MM.1S (cell line): ENCODE measurements around the gene KAZALD1.

ENCODE experiments used
- DNase-seq: peaks from one replicate; pipeline ENCODE4 v3.0.0-alpha.2; 2015
- H2AFZ ChIP-seq: fragments of 300-600 bp; sonication (generic); 2 replicates; pipeline ENCODE4 v1.6.0; 2016; ENCODE audit warnings: antibody characterized with exemption, low read length
- H3F3A ChIP-seq: fragments of 300-600 bp; sonication (generic); 2 replicates; pipeline ENCODE4 v1.6.1; 2016; ENCODE audit warnings: mild to moderate bottlenecking, antibody characterized with exemption, low read length, moderate library complexity, mixed read lengths; ENCODE audit not compliant: insufficient read depth
- H3K27ac ChIP-seq: fragments of 300-600 bp; sonication (generic); 2 replicates; pipeline ENCODE4 v1.5.1; 2016; ENCODE audit warnings: mild to moderate bottlenecking, low read length
- H3K27me3 ChIP-seq: fragments of 300-600 bp; sonication (generic); replicated peaks from 2 replicates; pipeline ENCODE4 v1.6.0; 2016; ENCODE audit warnings: low read length; ENCODE audit not compliant: insufficient read depth
- H3K36me3 ChIP-seq: fragments of 300-600 bp; sonication (generic); replicated peaks from 2 replicates; pipeline ENCODE4 v1.6.1; 2016; ENCODE audit warnings: mild to moderate bottlenecking, low read length, mixed read lengths; ENCODE audit not compliant: insufficient read depth
- H3K4me1 ChIP-seq: fragments of 300-600 bp; sonication (generic); 2 replicates; pipeline ENCODE4 v1.6.1; 2016; ENCODE audit warnings: low read length, mixed read lengths
- H3K4me2 ChIP-seq: fragments of 300-600 bp; sonication (generic); 2 replicates; pipeline ENCODE4 v1.6.0; 2016; ENCODE audit warnings: low read depth, low read length
- H3K4me3 ChIP-seq: fragments of 300-600 bp; sonication (generic); 2 replicates; pipeline ENCODE4 v1.5.1; 2016; ENCODE audit warnings: low read length, mixed read lengths
- H3K79me2 ChIP-seq: fragments of 300-600 bp; sonication (generic); 2 replicates; pipeline ENCODE4 v1.6.1; 2016; ENCODE audit warnings: mixed run types, low read length, mixed read lengths
- H3K9ac ChIP-seq: fragments of 300-600 bp; sonication (generic); 2 replicates; pipeline ENCODE4 v1.6.1; 2016; ENCODE audit warnings: low read length, mixed read lengths
- H3K9me2 ChIP-seq: fragments of 300-600 bp; sonication (generic); replicated peaks from 2 replicates; pipeline ENCODE4 v1.6.1; 2016; ENCODE audit warnings: mild to moderate bottlenecking, low read length, mixed read lengths; ENCODE audit not compliant: insufficient read depth
- H3K9me3 ChIP-seq: fragments of 300-600 bp; sonication (generic); replicated peaks from 2 replicates; pipeline ENCODE4 v1.6.1; 2016; ENCODE audit warnings: mild to moderate bottlenecking, low read length, mixed read lengths; ENCODE audit not compliant: insufficient read depth
- H4K20me1 ChIP-seq: fragments of 300-600 bp; sonication (generic); 2 replicates; pipeline ENCODE4 v1.6.1; 2016; ENCODE audit warnings: mild to moderate bottlenecking, low read length, moderate library complexity, mixed read lengths; ENCODE audit not compliant: insufficient read depth
- CTCF ChIP-seq: fragments of 300-600 bp; sonication (generic); IDR thresholded peaks from 2 replicates; pipeline ENCODE4 v1.5.1; 2016; ENCODE audit warnings: antibody characterized with exemption, low read length, mixed read lengths
- EZH2 ChIP-seq: fragments of 300-600 bp; sonication (generic); optimal IDR thresholded peaks from 2 replicates; pipeline ENCODE3; 2017; ENCODE audit warnings: low read depth, mild to moderate bottlenecking, antibody characterized with exemption, low read length, mixed read lengths
- EZH2phosphoT487 ChIP-seq: fragments of 300-600 bp; sonication (generic); IDR thresholded peaks from 2 replicates; pipeline ENCODE4 v1.6.1; 2018; ENCODE audit warnings: antibody characterized with exemption, low read length

The KAZALD1 gene

GRCh38 chr10:101062232-101063049, 652 bp downstream of the KAZALD1 start:
- Histone ChIP-seq H4K20me1 (no peaks in the 10 kb centered on the region), H3K9me3 (no peaks in the 10 kb centered on the region), H3K9ac (no peak overlapping the region), H2AFZ (no peak overlapping the region), H3K4me3 (no peak overlapping the region), H3K9me2 (no peaks in the 10 kb centered on the region), H3K79me2 (peaks cover 28% of the 10 kb centered on the region), H3K27ac (no peak overlapping the region), H3K36me3 (no peaks in the 10 kb centered on the region), H3K4me1 (peaks cover 29% of the 10 kb centered on the region), H3F3A (peaks cover 19% of the 10 kb centered on the region; the same call in 1 of the 2 replicates), H3K27me3 (no peaks in the 10 kb centered on the region), H3K4me2 (peak overlapping the region; percentile 18; the same call in 1 of the 2 replicates)
- peak; percentile 35 for DNase-seq
- TF ChIP-seq EZH2 (no peak), CTCF (peak; percentile 44), EZH2phosphoT487 (no peak)

- no peaks in the 10 kb centered on the region for H3K27me3 ChIP-seq
- H3K4me2 ChIP-seq: peak overlapping the region; percentile 18; the same call in 1 of the 2 replicates
- H3K9me2 ChIP-seq: no peaks in the 10 kb centered on the region
- H3K79me2 ChIP-seq: peaks cover 22% of the 10 kb centered on the region
- H3F3A ChIP-seq: peaks cover 22% of the 10 kb centered on the region; the same call in 1 of the 2 replicates
- no peak overlapping the region for H2AFZ ChIP-seq
- peak; percentile 5 for DNase-seq
- H3K9ac ChIP-seq: no peak overlapping the region
- TF ChIP-seq EZH2phosphoT487 (no peak), CTCF (no peak), EZH2 (no peak)
- peaks cover 29% of the 10 kb centered on the region for H3K4me1 ChIP-seq
- no peaks in the 10 kb centered on the region for H4K20me1 ChIP-seq
- H3K9me3 ChIP-seq: no peaks in the 10 kb centered on the region
- H3K36me3 ChIP-seq: no peaks in the 10 kb centered on the region
- H3K27ac ChIP-seq: no peak overlapping the region
- no peak overlapping the region for H3K4me3 ChIP-seq
These were observed 1.3 kb downstream of the KAZALD1 start for GRCh38 chr10:101063050-101063525.

GRCh38 chr10:101063548-101064414, 2.0 kb downstream of the KAZALD1 start:
- H3F3A ChIP-seq: peaks cover 22% of the 10 kb centered on the region; the same call in 1 of the 2 replicates
- TF ChIP-seq EZH2phosphoT487 (no peak), EZH2 (no peak), CTCF (no peak)
- H3K4me1 ChIP-seq: peaks cover 26% of the 10 kb centered on the region
- no peak overlapping the region for H3K9ac ChIP-seq
- no peak overlapping the region for H2AFZ ChIP-seq
- H3K79me2 ChIP-seq: peaks cover 15% of the 10 kb centered on the region
- no peak overlapping the region for H3K4me2 ChIP-seq
- no peak overlapping the region for H3K27ac ChIP-seq
- H4K20me1 ChIP-seq: no peaks in the 10 kb centered on the region
- DNase-seq: peak; percentile 3
- H3K9me3 ChIP-seq: no peaks in the 10 kb centered on the region
- H3K4me3 ChIP-seq: no peak overlapping the region
- no peaks in the 10 kb centered on the region for H3K9me2 ChIP-seq
- H3K27me3 ChIP-seq: no peaks in the 10 kb centered on the region
- H3K36me3 ChIP-seq: no peaks in the 10 kb centered on the region
